Endothelial cell of umbilical vein (primary cell): ENCODE measurements around the gene NXPE3. TPM values are rescaled to one million over a fixed set of nuclear protein-coding genes. Genes with fewer than 3 reads are reported as not detected.

Experiments used
- BruUV-seq: library from RNA; stranded (reverse); fragments of 400-500 nt; replicated peaks from 2 replicates; lab custom pipeline; 2021; lab: Mats Ljungman, UMichigan
- CTCF ChIA-PET: fragments of 300-600, 350-600 bp; sonication (Branson Sonifier 250); formaldehyde crosslinking; loops from one replicate; lab custom pipeline; 2021; ENCODE audit warnings: antibody characterized with exemption, inconsistent platforms; lab: Charles Lee
- POLR2A ChIA-PET: fragments of 300-600, 350-600 bp; sonication (Branson Sonifier 250); formaldehyde crosslinking; loops from one replicate; lab custom pipeline; 2021; ENCODE audit warnings: antibody characterized with exemption, inconsistent platforms; lab: Charles Lee
- DNase-seq: peaks from one replicate; pipeline ENCODE4 v3.0.0-alpha.2; 2011; ENCODE audit warnings: low read depth, low spot score
- FAIRE-seq: peaks from 2 replicates; lab custom pipeline; 2011; peaks lifted over from hg19 to GRCh38; lab: Jason Lieb, UNC
- H2AFZ ChIP-seq: 2 replicates; pipeline ENCODE4 v1.6.0; 2012; ENCODE audit warnings: low read depth, low read length, control low read depth, inconsistent platforms
- H3K27ac ChIP-seq: 2 replicates; pipeline ENCODE4 v1.5.1; 2011; ENCODE audit warnings: low read depth, mild to moderate bottlenecking, control low read depth, low read length, moderate library complexity; ENCODE audit not compliant: insufficient read depth
- H3K27me3 ChIP-seq, 2 experiments: 2 replicates each; pipeline versions ENCODE4 v1.6.0 to v1.6.1; 2011; ENCODE audit warnings: low read length in 2 of 2, mixed read lengths in 1 of 2; ENCODE audit not compliant: control insufficient read depth in 2 of 2, insufficient read depth in 2 of 2
- H3K36me3 ChIP-seq, 2 experiments: 2 replicates in 1 of 2; 3 replicates in 1 of 2; pipeline ENCODE4 v1.5.1; 2011; ENCODE audit warnings: low read length in 2 of 2, mild to moderate bottlenecking in 1 of 2, moderate library complexity in 1 of 2; ENCODE audit not compliant: control insufficient read depth in 2 of 2, insufficient read depth in 2 of 2; ENCODE audit errors: extremely low read depth in 1 of 2
- H3K4me1 ChIP-seq: 3 replicates; pipeline ENCODE4 v1.5.1; 2011; ENCODE audit warnings: mild to moderate bottlenecking, low read length; ENCODE audit not compliant: control insufficient read depth, insufficient read depth; ENCODE audit errors: extremely low read depth
- H3K4me2 ChIP-seq: 2 replicates; pipeline ENCODE4 v1.6.1; 2011; ENCODE audit warnings: low read length, control low read depth, mixed read lengths; ENCODE audit not compliant: insufficient read depth
- H3K4me3 ChIP-seq, 3 experiments: fragments of 200-600 bp in 1 of 3; sonication (generic), shearing (Covaris generic) in 1 of 3; replicated peaks in 1 of 3; 2 replicates each; pipeline ENCODE4 v1.5.1; 2011 to 2016; ENCODE audit warnings: control low read depth in 3 of 3, low read length in 3 of 3, mild to moderate bottlenecking in 2 of 3, inconsistent platforms in 1 of 3, low read depth in 1 of 3, moderate library complexity in 1 of 3; ENCODE audit not compliant: insufficient read depth in 1 of 3
- H3K79me2 ChIP-seq: 2 replicates; pipeline ENCODE4 v1.6.0; 2012; ENCODE audit warnings: low read length, inconsistent platforms; ENCODE audit not compliant: control insufficient read depth, insufficient read depth
- H3K9ac ChIP-seq: replicated peaks from 2 replicates; pipeline ENCODE3; 2011; ENCODE audit warnings: low read length, control low read depth; ENCODE audit not compliant: insufficient read depth; ENCODE audit errors: extremely low read depth
- H3K9me1 ChIP-seq: replicated peaks from 3 replicates; pipeline ENCODE4 v1.6.0; 2011; ENCODE audit warnings: mild to moderate bottlenecking, low read length; ENCODE audit not compliant: control insufficient read depth, insufficient read depth; ENCODE audit errors: extremely low read depth
- H3K9me3 ChIP-seq: replicated peaks from 2 replicates; pipeline ENCODE4 v1.5.1; 2012; ENCODE audit warnings: low read length, inconsistent platforms; ENCODE audit not compliant: control insufficient read depth, insufficient read depth
- H4K20me1 ChIP-seq: replicated peaks from 2 replicates; pipeline ENCODE3; 2011; ENCODE audit warnings: mild to moderate bottlenecking, low read length; ENCODE audit not compliant: control insufficient read depth, insufficient read depth; ENCODE audit errors: extremely low read depth
- GATA2 ChIP-seq: IDR thresholded peaks from 2 replicates; pipeline ENCODE4 v1.7.0; 2011; ENCODE audit warnings: low read depth, mild to moderate bottlenecking, moderate library complexity, mixed read lengths, low read length; ENCODE audit not compliant: insufficient read length, insufficient read depth
- JUN ChIP-seq: IDR thresholded peaks from 2 replicates; pipeline ENCODE4 v1.6.1; 2011; ENCODE audit warnings: borderline replicate concordance, low read depth; ENCODE audit not compliant: insufficient read length, insufficient read depth
- MAX ChIP-seq: IDR thresholded peaks from 2 replicates; pipeline ENCODE4 v1.6.1; 2011; ENCODE audit not compliant: insufficient read depth, insufficient read length
- MYC ChIP-seq: IDR thresholded peaks from one replicate; pipeline ENCODE4 v1.6.1; 2011; ENCODE audit warnings: mild to moderate bottlenecking, low read depth, low read length
- POLR2A ChIP-seq: IDR thresholded peaks from 2 replicates; pipeline ENCODE4 v1.6.1; 2012; ENCODE audit warnings: low read depth, mild to moderate bottlenecking, control low read depth, low read length
- POLR2AphosphoS5 ChIP-seq: IDR thresholded peaks from 2 replicates; pipeline ENCODE4 v1.6.1; 2012; ENCODE audit warnings: low read depth, mild to moderate bottlenecking, control low read depth, low read length, moderate library complexity; ENCODE audit not compliant: insufficient read depth
- dilution Hi-C: fragments of 300-500 bp; cut with MboI; formaldehyde crosslinking; loops from one replicate; pipeline ENCODE4 v1.15.0; 2019; ENCODE audit warnings: low sequenced_read_pairs; ENCODE audit not compliant: extremely low pct_ligation_motif_present
- intact Hi-C: fragments of 100-400 bp; cut with micrococcal nuclease; formaldehyde crosslinking; loops from one replicate; pipeline ENCODE4 v1.10.0; 2022
- polyA plus RNA-seq, 4 experiments: library from polyadenylated mRNA; depleted of rRNA in 3 of 4; stranded (reverse) in 3 of 4; unstranded in 1 of 4; fragments of >200 nt; gene quantifications; 2 replicates each; pipeline versions ENCODE4 v1.2.1 to v1.2.3, GENCODE V29; 2011 to 2012; ENCODE audit warnings: missing spikeins in 1 of 4
- total RNA-seq: library from RNA; stranded (reverse); gene quantifications from 2 replicates; pipeline ENCODE4 v1.2.3, GENCODE V29; 2021

NXPE3 gene
- total and polyA plus RNA-seq, 2 donors (not counting 3 experiments of a cell fraction or from before 2014, with no cell fraction given), result 13.7 to 20.3 TPM

GRCh38 chr3:101868534-101869464 lies 89.8 kb downstream of the NXPE3 start:
- Histone ChIP-seq H4K20me1 (no peaks in the 10 kb centered on the region), H3K9ac (no peak overlapping the region), H3K4me1 (peaks cover 21% of the 10 kb centered on the region), H3K79me2 (no peaks in the 10 kb centered on the region), H3K4me2 (peak overlapping the region; percentile 30), H3K27ac (no peak overlapping the region), H3K9me3 (no peaks in the 10 kb centered on the region), H2AFZ (no peak overlapping the region), H3K4me3 (no peak overlapping the region), H3K9me1 (no peaks in the 10 kb centered on the region), H3K36me3 (no peaks in the 10 kb centered on the region), H3K27me3 (no peaks in the 10 kb centered on the region)
- dilution Hi-C loops, result loop anchor here (25.0 kb wide), 1 partner anchor 294 kb away; no protein-coding TSS in a partner anchor
- intact Hi-C loops, result no loop called here
- ChIA-PET CTCF (interaction anchor here (1.1 to 3.4 kb wide), 4 partner anchors 9 to 360 kb away, joined by 3 to 15 read pairs (median 7); no protein-coding TSS in a partner anchor), POLR2A (interaction anchor here (0.9 kb wide), 1 partner anchor 19 kb away, joined by 5 read pairs; the partner anchor contains the start of gene NFKBIZ)
- FAIRE-seq (peak; percentile 87), DNase-seq (peak; percentile 78)
- TF ChIP-seq POLR2A (no peak), MYC (no peak), GATA2 (peak; percentile 57), JUN (no peak), POLR2AphosphoS5 (peak; percentile 50), MAX (no peak)
- BruUV-seq, result no TSS peak
